C4-2B (cell line): ENCODE measurements around the gene ETV3.

Experiments used
- CTCF ChIP-seq: fragments of 450-650 bp; conservative IDR thresholded peaks from 2 replicates; pipeline ENCODE4 v1.5.1; 2017; ENCODE audit warnings: mild to moderate bottlenecking
- ZFX ChIP-seq: fragments of 450-650 bp; IDR thresholded peaks from 2 replicates; pipeline ENCODE4 v1.6.1; 2017

- TF ChIP-seq CTCF = no peak
- TF ChIP-seq ZFX = no peak
Measured at GRCh38 chr1:157176016-157176415, 37.8 kb upstream of the ETV3 start.
